Measurements from ENCODE around the gene ATP2C2. TPM values are rescaled to one million over a fixed set of nuclear protein-coding genes. Genes with fewer than 3 reads are reported as not detected.

Gene ATP2C2
- total and polyA plus RNA-seq, 9 of the 15 experiments (the other 6 are each of a cell fraction or from before 2014, with no cell fraction given), result 0.75 TPM; not detected in 8

GRCh38 chr16:84423416-84423837 lies 55.1 kb downstream of the ATP2C2 start (continued):
- TF ChIP-seq RREB1 (CRISPR knock-in tag; IDR thresholded peaks at IDR 0.05) (0 out of 2 replicates have a peak, but pooled peaks have one; percentile 80), SRSF3 (IDR thresholded peaks at IDR 0.05; ENCODE audit: insufficient read depth, low read length) (no peak), KDM5B (IDR thresholded peaks at IDR 0.05; ENCODE audit: insufficient replicate concordance, low read depth, low read length) (peak; percentile 32), HINFP (tag; conservative IDR thresholded peaks at IDR 0.05; ENCODE audit: low read depth) (0 out of 2 replicates have a peak, but pooled peaks have one; percentile 50), ZNF316 (IDR thresholded peaks at IDR 0.05) (no peak), STAT5A (IDR thresholded peaks at IDR 0.05; ENCODE audit: borderline replicate concordance, low read length) (no peak), TCF3 (CRISPR knock-in tag; IDR thresholded peaks at IDR 0.05) (no peak), MECOM (CRISPR knock-in tag; IDR thresholded peaks at IDR 0.05) (peak; percentile 87), MAZ (CRISPR knock-in tag; conservative IDR thresholded peaks at IDR 0.05 in 1 of 2, IDR thresholded peaks at IDR 0.05 in 1 of 2) (no peak), ETS2 (tag; IDR thresholded peaks at IDR 0.05; ENCODE audit: borderline replicate concordance, poor library complexity, severe bottlenecking) (no peak), ZNF282 (CRISPR knock-in tag; IDR thresholded peaks at IDR 0.05) (no peak), LARP7 (IDR thresholded peaks at IDR 0.05) (no peak), HDAC1 (IDR thresholded peaks at IDR 0.05) (no peak), WHSC1 (IDR thresholded peaks at IDR 0.05; ENCODE audit: low read length) (no peak), TCFL5 (CRISPR knock-in tag; conservative IDR thresholded peaks at IDR 0.05) (no peak), RAD21 (CRISPR knock-in tag; conservative IDR thresholded peaks at IDR 0.05 in 1 of 2, IDR thresholded peaks at IDR 0.05 in 1 of 2) (peak in 1 of 2 experiments; percentile 26; a peak in 1 of 4 replicates), ZNF449 (CRISPR knock-in tag; IDR thresholded peaks at IDR 0.05) (peak; percentile 83; the same call in 1 of the 2 replicates), ZNF41 (CRISPR knock-in tag; conservative IDR thresholded peaks at IDR 0.05) (0 out of 2 replicates have a peak, but pooled peaks have one; percentile 22), TAF15 (IDR thresholded peaks at IDR 0.05; ENCODE audit: low read depth, low read length) (no peak)

All from K562 (cell line).